Tibial artery (tissue), 4 donors: ENCODE measurements around the gene ERF.

Experiments used
- DNase-seq, 2 donors: peaks; one replicate each; pipeline ENCODE4 v3.0.0-alpha.2; 2019
- H3K27ac ChIP-seq, 2 donors: fragments of 200-600 bp; sonication (generic) in 1 of 2; 1 replicate in 1 of 2; 2 replicates in 1 of 2; pipeline ENCODE4 v1.5.1; 2018 to 2019; ENCODE audit warnings: mild to moderate bottlenecking in 1 of 2
- H3K27me3 ChIP-seq, 2 donors: fragments of 200-600 bp; sonication (generic) in 1 of 2; one replicate each; pipeline versions ENCODE4 v1.5.1 to v1.6.0; 2016 to 2019
- H3K36me3 ChIP-seq, 3 donors: fragments of 200-600 bp; sonication (generic) in 2 of 3; one replicate each; pipeline ENCODE4 v1.5.1; 2016 to 2019; ENCODE audit warnings: mild to moderate bottlenecking in 2 of 3
- H3K4me1 ChIP-seq, 4 donors: fragments of 200-600 bp; sonication (generic) in 2 of 4; 1 replicate in 3 of 4; 2 replicates in 1 of 4; pipeline ENCODE4 v1.5.1; 2016 to 2019
- H3K4me3 ChIP-seq, 2 donors: fragments of 200-600 bp; sonication (generic) in 1 of 2; 1 replicate in 1 of 2; 2 replicates in 1 of 2; pipeline ENCODE4 v1.5.1; 2018 to 2019; ENCODE audit warnings: mild to moderate bottlenecking in 2 of 2
- H3K9me3 ChIP-seq, 3 donors: fragments of 200-600 bp; sonication (generic) in 1 of 3; one replicate each; pipeline ENCODE4 v1.5.1; 2016 to 2019
- CTCF ChIP-seq, 2 experiments: fragments of 200-600 bp in 1 of 2; fragments of 450-650 bp in 1 of 2; IDR thresholded peaks; one replicate each; pipeline ENCODE4 v1.5.1; 2017 to 2019; ENCODE audit warnings: antibody characterized with exemption in 2 of 2, mild to moderate bottlenecking in 1 of 2, moderate library complexity in 1 of 2
- intact Hi-C: fragments of 100-400 bp; cut with DNase I; formaldehyde crosslinking; loops from one replicate; pipeline ENCODE4 v1.15.0; 2023; ENCODE audit warnings: low total_unique reads

Gene ERF

GRCh38 chr19:42254850-42255765 is at the start of gene ERF:
ERF (minus strand) TSS chr19:42255128; CDS start chr19:42254999, 129 bp downstream.
- Histone ChIP-seq H3K4me1 (peaks cover 0 to 43% (median 39%) of the 10 kb centered on the region in 4 donors), H3K9me3 (no peaks in the 10 kb centered on the region), H3K27ac (peak within 1 kb of the TSS; percentile 99), H3K27me3 (no peaks in the 10 kb centered on the region), H3K4me3 (peak within 1 kb of the TSS; percentile 85 to 97), H3K36me3 (peaks cover 0 to 3% (median 2%) of the 10 kb centered on the region in 3 donors)
- intact Hi-C loops = loop anchor here (1.0 kb wide), 1 partner anchor 13 kb away; no protein-coding TSS in a partner anchor
- DNase-seq = peak; percentile 94 to 97
- peak in 1 of 2 experiments; percentile 11 for TF ChIP-seq CTCF (IDR thresholded peaks at IDR 0.05)

GRCh38 chr19:42303876-42304275 is 48.9 kb upstream of the ERF start:
- Histone ChIP-seq H3K27ac (no peak overlapping the region), H3K4me3 (no peak overlapping the region), H3K4me1 (peaks cover 0 to 18% (median 15%) of the 10 kb centered on the region in 4 donors), H3K9me3 (no peaks in the 10 kb centered on the region), H3K36me3 (no peaks in the 10 kb centered on the region), H3K27me3 (peaks cover 0 to 15% of the 10 kb centered on the region in 2 donors)
- intact Hi-C loops = no loop called here
- no peak for TF ChIP-seq CTCF (IDR thresholded peaks at IDR 0.05)
- no peak for DNase-seq

- H3K27me3 ChIP-seq = peaks cover 0 to 13% of the 10 kb centered on the region in 2 donors
- no peaks in the 10 kb centered on the region for H3K9me3 ChIP-seq
- no peaks in the 10 kb centered on the region for H3K36me3 ChIP-seq
- H3K4me3 ChIP-seq = peak overlapping the region in 1 of 2 donors; percentile 53
- DNase-seq = no peak
- TF ChIP-seq CTCF (IDR thresholded peaks at IDR 0.05) = no peak
- H3K4me1 ChIP-seq = peaks cover 0 to 18% (median 15%) of the 10 kb centered on the region in 4 donors
- intact Hi-C loops = no loop called here
- no peak overlapping the region for H3K27ac ChIP-seq
Observed at GRCh38 chr19:42303101-42303464, 48.2 kb upstream of the ERF start.

GRCh38 chr19:42301646-42302203 is 46.8 kb upstream of the ERF start, which contains the start of gene PRR19:
PRR19 (plus strand) TSS chr19:42302132; CDS start chr19:42309585, 7,453 bp downstream.
- no peak for TF ChIP-seq CTCF (IDR thresholded peaks at IDR 0.05)
- no peak for DNase-seq
- intact Hi-C loops = no loop called here
- Histone ChIP-seq H3K27ac (no peak within 1 kb of the TSS), H3K4me1 (peaks cover 0 to 18% (median 15%) of the 10 kb centered on the region in 4 donors), H3K27me3 (peaks cover 0 to 13% of the 10 kb centered on the region in 2 donors), H3K36me3 (no peaks in the 10 kb centered on the region), H3K9me3 (no peaks in the 10 kb centered on the region), H3K4me3 (peak within 1 kb of the TSS; percentile 42 to 53)

GRCh38 chr19:42297039-42297438 is 42.1 kb upstream of the ERF start:
- intact Hi-C loops = loop anchor here (10.0 kb wide), 1 partner anchor 162 kb away; the partner anchor contains the start of gene POU2F2
- Histone ChIP-seq H3K27me3 (peaks cover 0 to 1% of the 10 kb centered on the region in 2 donors), H3K4me1 (peaks cover 0 to 11% (median 4%) of the 10 kb centered on the region in 4 donors), H3K27ac (no peak overlapping the region), H3K4me3 (no peak overlapping the region), H3K36me3 (peaks cover 16 to 39% (median 32%) of the 10 kb centered on the region in 3 donors), H3K9me3 (no peaks in the 10 kb centered on the region)
- TF ChIP-seq CTCF (IDR thresholded peaks at IDR 0.05) = no peak
- no peak for DNase-seq
